ENCODE data around the gene MUCL1. TPM values are rescaled to one million over a fixed set of nuclear protein-coding genes. Genes with fewer than 3 reads are reported as not detected.

The MUCL1 gene
- polyA plus RNA-seq, 2 of the 4 experiments (the other 2 are of a cell fraction), result not detected

Other genes with a start within 250 kb of the MUCL1 start
- not detected in 2 replicates for gene LACRT, start 219.6 kb upstream of the MUCL1 start, polyA plus RNA-seq (2011; rRNA removed)
- not detected in 3 replicates for gene LACRT, start 219.6 kb upstream of the MUCL1 start, polyA plus RNA-seq (2017; fragmentation: RNase III; extraction: RNeasy Plus Mini Kit Qiagen cat#74134 plus additional on column Dnase treatment)
- not detected in 2 replicates for gene DCD, start 206.2 kb upstream of the MUCL1 start, polyA plus RNA-seq (2011; rRNA removed)
- gene DCD, start 206.2 kb upstream of the MUCL1 start, polyA plus RNA-seq (2017; fragmentation: RNase III; extraction: RNeasy Plus Mini Kit Qiagen cat#74134 plus additional on column Dnase treatment), result not detected in 3 replicates
- gene TESPA1, start 130.2 kb downstream of the MUCL1 start, polyA plus RNA-seq (2011; rRNA removed), result not detected in 2 replicates
- gene TESPA1, start 130.2 kb downstream of the MUCL1 start, polyA plus RNA-seq (2017; fragmentation: RNase III; extraction: RNeasy Plus Mini Kit Qiagen cat#74134 plus additional on column Dnase treatment), result not detected in 3 replicates
- gene NEUROD4, start 165.5 kb downstream of the MUCL1 start, polyA plus RNA-seq (2011; rRNA removed), result not detected in 2 replicates
- gene NEUROD4, start 165.5 kb downstream of the MUCL1 start, polyA plus RNA-seq (2017; fragmentation: RNase III; extraction: RNeasy Plus Mini Kit Qiagen cat#74134 plus additional on column Dnase treatment), result not detected in 3 replicates

All from A549 (cell line).